ENCODE measurements around the gene PIK3R3. TPM values are rescaled to one million over a fixed set of nuclear protein-coding genes. Genes with fewer than 3 reads are reported as not detected.

Gene PIK3R3
- total RNA-seq, 1 experiment from 2014 or later: 9.0 TPM

GRCh38 chr1:46113948-46114347 lies 18.5 kb downstream of the PIK3R3 start (continued):
- TF ChIP-seq CREB1 (CRISPR knock-in tag; IDR thresholded peaks at IDR 0.05) (no peak), ZNF232 (CRISPR knock-in tag; IDR thresholded peaks at IDR 0.05) (no peak), E2F5 (CRISPR knock-in tag; IDR thresholded peaks at IDR 0.05) (no peak)

- Mint-ChIP-seq H3K36me3 (no peaks in the 10 kb centered on the region), H3K27me3 (ENCODE audit: low read depth) (no peaks in the 10 kb centered on the region), H3K4me1 (peaks cover 14% of the 10 kb centered on the region), H3K9me3 (no peaks in the 10 kb centered on the region), H3K27ac (no peak overlapping the region), H3K4me3 (no peak overlapping the region)
- ATAC-seq (no peak), DNase-seq (ENCODE audit: low spot score) (no peak)
- POLR2A ChIA-PET: no interaction called here
- TF ChIP-seq ZNF423 (CRISPR knock-in tag; IDR thresholded peaks at IDR 0.05) (no peak), MAX (CRISPR knock-in tag; IDR thresholded peaks at IDR 0.05) (no peak), CTCF (IDR thresholded peaks at IDR 0.05) (no peak), PRDM15 (CRISPR knock-in tag; IDR thresholded peaks at IDR 0.05) (no peak), GTF2I (CRISPR knock-in tag; conservative IDR thresholded peaks at IDR 0.05) (no peak), HMGXB4 (CRISPR knock-in tag; IDR thresholded peaks at IDR 0.05) (no peak)
- CTCF ChIA-PET: no interaction called here
Observed at GRCh38 chr1:46112108-46112507, 20.3 kb downstream of the PIK3R3 start.

DNA sequence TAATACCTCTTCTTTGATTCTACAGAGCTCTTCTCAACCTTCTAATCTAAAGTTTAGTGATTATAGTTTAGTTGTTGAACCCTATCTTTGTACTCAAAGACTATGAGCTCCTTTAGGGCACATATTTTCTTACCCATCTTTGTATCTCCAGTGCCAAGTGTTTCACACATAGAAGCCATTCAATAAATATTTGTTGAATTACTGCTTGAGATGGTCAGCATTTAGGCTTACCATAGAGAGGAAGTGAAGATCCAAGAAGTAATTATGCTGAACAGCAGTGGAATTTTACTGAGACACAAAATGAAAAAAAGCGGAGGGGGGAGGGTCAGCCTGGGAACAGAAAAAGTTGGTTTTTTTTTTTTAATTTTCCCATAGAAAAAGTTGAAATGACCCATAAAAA lies 21.9 kb downstream of the PIK3R3 start:
- ChIA-PET CTCF (interaction anchor here (0.7 kb wide), 1 partner anchor 734 kb away, joined by 7 read pairs; no protein-coding TSS in a partner anchor), POLR2A (interaction anchor here (0.6 kb wide), 1 partner anchor 682 kb away, joined by 3 read pairs; no protein-coding TSS in a partner anchor)
- Mint-ChIP-seq H3K36me3 (no peaks in the 10 kb centered on the region), H3K27me3 (ENCODE audit: low read depth) (no peaks in the 10 kb centered on the region), H3K4me1 (peaks cover 10% of the 10 kb centered on the region), H3K27ac (no peak overlapping the region), H3K9me3 (no peaks in the 10 kb centered on the region), H3K4me3 (no peak overlapping the region)
- no peak for DNase-seq (ENCODE audit: low spot score)
- no peak for ATAC-seq
- TF ChIP-seq CREB1 (CRISPR knock-in tag; IDR thresholded peaks at IDR 0.05): no peak
- no peak for TF ChIP-seq TEAD4 (CRISPR knock-in tag; IDR thresholded peaks at IDR 0.05)
- no peak for TF ChIP-seq MAX (CRISPR knock-in tag; IDR thresholded peaks at IDR 0.05)
- TF ChIP-seq ZNF219 (CRISPR knock-in tag; IDR thresholded peaks at IDR 0.05; ENCODE audit: borderline replicate concordance): no peak
- no peak for TF ChIP-seq ZNF232 (CRISPR knock-in tag; IDR thresholded peaks at IDR 0.05)
- TF ChIP-seq, protein P1, sequence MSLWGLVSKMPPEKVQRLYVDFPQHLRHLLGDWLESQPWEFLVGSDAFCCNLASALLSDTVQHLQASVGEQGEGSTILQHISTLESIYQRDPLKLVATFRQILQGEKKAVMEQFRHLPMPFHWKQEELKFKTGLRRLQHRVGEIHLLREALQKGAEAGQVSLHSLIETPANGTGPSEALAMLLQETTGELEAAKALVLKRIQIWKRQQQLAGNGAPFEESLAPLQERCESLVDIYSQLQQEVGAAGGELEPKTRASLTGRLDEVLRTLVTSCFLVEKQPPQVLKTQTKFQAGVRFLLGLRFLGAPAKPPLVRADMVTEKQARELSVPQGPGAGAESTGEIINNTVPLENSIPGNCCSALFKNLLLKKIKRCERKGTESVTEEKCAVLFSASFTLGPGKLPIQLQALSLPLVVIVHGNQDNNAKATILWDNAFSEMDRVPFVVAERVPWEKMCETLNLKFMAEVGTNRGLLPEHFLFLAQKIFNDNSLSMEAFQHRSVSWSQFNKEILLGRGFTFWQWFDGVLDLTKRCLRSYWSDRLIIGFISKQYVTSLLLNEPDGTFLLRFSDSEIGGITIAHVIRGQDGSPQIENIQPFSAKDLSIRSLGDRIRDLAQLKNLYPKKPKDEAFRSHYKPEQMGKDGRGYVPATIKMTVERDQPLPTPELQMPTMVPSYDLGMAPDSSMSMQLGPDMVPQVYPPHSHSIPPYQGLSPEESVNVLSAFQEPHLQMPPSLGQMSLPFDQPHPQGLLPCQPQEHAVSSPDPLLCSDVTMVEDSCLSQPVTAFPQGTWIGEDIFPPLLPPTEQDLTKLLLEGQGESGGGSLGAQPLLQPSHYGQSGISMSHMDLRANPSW (CRISPR knock-in tag; conservative IDR thresholded peaks at IDR 0.05; ENCODE audit: low read depth): no peak
- TF ChIP-seq CBFB (CRISPR knock-in tag; IDR thresholded peaks at IDR 0.05; ENCODE audit: low read depth): no peak
- TF ChIP-seq ATF1 (CRISPR knock-in tag; IDR thresholded peaks at IDR 0.05): no peak
- TF ChIP-seq TP53 (CRISPR knock-in tag; IDR thresholded peaks at IDR 0.05): no peak
- TF ChIP-seq, protein P2, sequence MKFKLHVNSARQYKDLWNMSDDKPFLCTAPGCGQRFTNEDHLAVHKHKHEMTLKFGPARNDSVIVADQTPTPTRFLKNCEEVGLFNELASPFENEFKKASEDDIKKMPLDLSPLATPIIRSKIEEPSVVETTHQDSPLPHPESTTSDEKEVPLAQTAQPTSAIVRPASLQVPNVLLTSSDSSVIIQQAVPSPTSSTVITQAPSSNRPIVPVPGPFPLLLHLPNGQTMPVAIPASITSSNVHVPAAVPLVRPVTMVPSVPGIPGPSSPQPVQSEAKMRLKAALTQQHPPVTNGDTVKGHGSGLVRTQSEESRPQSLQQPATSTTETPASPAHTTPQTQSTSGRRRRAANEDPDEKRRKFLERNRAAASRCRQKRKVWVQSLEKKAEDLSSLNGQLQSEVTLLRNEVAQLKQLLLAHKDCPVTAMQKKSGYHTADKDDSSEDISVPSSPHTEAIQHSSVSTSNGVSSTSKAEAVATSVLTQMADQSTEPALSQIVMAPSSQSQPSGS (CRISPR knock-in tag; IDR thresholded peaks at IDR 0.05; ENCODE audit: borderline replicate concordance, low read depth): no peak

Data from WTC11 (cell line).